ENCODE results near the gene LRP1B.
"Not testable (repeated sequence)": the region's sequence is repeated elsewhere in the genome, so short reads cannot be mapped to it uniquely, and the experiment has no call there.

Gene LRP1B

DNA sequence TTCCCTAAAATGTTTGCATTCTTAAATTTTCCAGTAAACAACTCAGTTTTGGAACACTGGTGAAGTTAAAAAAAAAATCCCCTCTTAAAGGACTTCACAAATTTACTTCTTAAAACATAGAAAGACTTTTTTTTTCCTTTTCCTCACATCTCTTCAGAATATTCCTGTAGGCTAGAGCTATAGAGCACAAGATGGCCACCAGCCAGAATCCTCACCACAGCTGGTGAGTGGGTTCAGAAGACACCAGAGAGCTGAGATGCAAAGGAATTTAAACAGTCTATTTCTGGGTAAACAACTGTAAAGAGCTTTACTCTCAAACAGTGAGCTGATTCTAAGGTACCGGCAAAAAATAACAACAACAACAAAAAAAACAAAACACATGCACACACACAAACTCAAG is 252.8 kb downstream of the LRP1B start:
- no peak for DNase-seq (ENCODE audit: low spot score)

- DNase-seq (ENCODE audit: low spot score) = no peak
These were observed 258.7 kb downstream of the LRP1B start for GRCh38 chr2:141871913-141872634.

GRCh38 chr2:141869572-141869971 is 261.2 kb downstream of the LRP1B start:
- DNase-seq (ENCODE audit: low spot score) = no peak

- no peak for DNase-seq (ENCODE audit: low spot score)
These were observed 266.9 kb downstream of the LRP1B start for GRCh38 chr2:141863964-141864363.

- DNase-seq (ENCODE audit: low spot score) = no peak
These were observed 274.4 kb downstream of the LRP1B start for GRCh38 chr2:141856215-141856919.

DNA sequence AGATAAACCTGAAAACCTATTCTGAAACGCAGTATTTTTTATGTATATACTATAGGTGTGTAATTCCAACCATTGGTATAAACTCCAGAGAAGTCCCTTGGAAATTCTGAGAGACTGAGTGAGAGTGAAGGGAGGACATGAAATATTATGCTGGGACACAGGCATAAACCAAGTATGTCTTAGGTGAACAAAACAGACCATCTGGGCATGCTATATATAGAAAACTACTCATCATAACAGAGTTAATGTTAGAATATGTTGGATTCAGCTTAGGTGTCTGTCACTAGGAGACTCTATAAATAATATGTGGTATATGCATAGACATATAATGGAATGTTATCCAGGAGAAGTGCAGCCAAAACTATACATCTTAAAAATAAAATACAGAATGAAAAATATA is 282.6 kb downstream of the LRP1B start:
- DNase-seq (ENCODE audit: low spot score) = no peak

DNA sequence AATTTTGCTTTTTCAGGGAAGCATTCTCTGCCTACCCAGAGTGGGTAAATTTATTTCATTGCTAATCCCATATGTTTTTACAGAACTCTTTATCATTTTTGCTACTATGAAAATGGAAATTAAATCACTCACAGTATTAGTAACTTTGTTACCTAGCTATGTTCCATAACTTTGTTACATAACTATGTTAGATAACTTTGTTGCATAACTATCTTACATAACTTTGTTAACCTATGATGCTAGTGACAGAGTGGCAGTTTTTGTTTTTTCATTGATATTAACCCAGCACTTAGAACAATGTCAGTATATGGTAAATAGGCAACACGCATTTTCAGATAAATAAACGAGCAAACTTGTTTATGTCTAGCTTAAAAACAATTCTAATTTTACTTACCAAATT is 286.6 kb downstream of the LRP1B start:
- no peak for DNase-seq (ENCODE audit: low spot score)

GRCh38 chr2:141835103-141835502 is 295.7 kb downstream of the LRP1B start:
- DNase-seq (ENCODE audit: low spot score) = no peak

DNA sequence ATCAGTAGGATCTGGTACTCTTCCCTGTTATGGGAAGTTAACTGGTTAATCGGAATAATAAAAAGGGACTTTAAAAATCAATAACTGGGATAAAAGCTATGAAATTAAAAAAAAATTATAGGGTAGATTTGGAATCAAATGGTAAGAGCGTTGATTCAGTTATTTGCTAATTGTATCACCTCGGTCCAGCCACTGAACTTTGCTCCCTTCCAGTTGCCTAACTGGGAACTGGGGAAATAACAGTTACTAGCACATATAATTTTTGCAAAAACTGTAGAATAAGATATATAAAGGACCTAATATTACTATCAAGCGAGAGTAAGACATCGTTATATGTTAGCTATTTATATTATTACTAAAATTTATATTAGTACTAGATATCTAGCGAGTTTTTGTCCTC is 302.1 kb downstream of the LRP1B start:
- no peak for DNase-seq (ENCODE audit: low spot score)

GRCh38 chr2:141824790-141825189 is 306.0 kb downstream of the LRP1B start:
- DNase-seq (ENCODE audit: low spot score) = no peak

GRCh38 chr2:141820893-141821292 is 309.9 kb downstream of the LRP1B start:
- no peak for DNase-seq (ENCODE audit: low spot score)

DNA sequence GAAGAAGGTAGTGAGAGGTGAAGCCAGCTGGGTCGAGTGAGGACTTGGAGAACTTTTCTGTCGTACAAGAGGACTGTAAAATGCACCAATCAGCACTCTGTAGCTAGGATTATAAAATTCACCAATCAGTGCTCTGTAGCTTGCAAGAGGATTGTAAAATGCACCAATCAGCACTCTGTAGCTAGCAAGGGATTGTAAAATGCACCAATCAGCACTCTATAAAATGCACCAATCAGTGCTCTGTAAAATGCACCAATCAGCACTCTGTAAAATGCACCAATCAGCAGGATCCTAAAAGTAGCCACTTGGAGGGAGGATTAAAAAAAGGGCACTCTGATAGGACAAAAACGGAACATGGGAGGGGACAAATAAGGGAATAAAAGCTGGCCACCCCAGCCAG is 315.5 kb downstream of the LRP1B start:
- DNase-seq (ENCODE audit: low spot score) = not testable (repeated sequence)

- no peak for DNase-seq (ENCODE audit: low spot score)
These were observed 316.7 kb downstream of the LRP1B start for GRCh38 chr2:141814150-141814549.

- DNase-seq (ENCODE audit: low spot score) = no peak
These were observed 320.7 kb downstream of the LRP1B start for GRCh38 chr2:141810148-141810547.

GRCh38 chr2:141806090-141806489 is 324.7 kb downstream of the LRP1B start:
- no peak for DNase-seq (ENCODE audit: low spot score)

DNA sequence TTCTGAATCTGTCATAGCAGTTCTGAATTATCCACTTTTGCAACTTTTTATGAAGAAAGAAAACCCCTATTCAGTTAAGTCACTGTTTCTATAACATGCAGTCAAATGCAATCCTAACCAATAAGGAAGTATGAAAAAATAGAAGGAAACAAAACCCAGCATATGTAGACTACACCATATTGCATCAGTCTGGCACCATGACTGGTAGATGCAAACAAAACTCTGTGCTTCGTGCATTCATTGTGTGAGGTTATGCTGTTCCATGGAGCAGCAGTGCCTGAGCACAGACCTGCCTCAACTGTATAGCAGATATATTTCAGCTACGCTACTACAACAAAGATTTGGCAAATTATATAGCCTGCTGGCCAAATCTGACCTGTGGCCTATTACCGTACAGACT is 325.5 kb downstream of the LRP1B start:
- no peak for DNase-seq (ENCODE audit: low spot score)

GRCh38 chr2:141796449-141796848 is 334.4 kb downstream of the LRP1B start:
- DNase-seq (ENCODE audit: low spot score) = no peak

DNA sequence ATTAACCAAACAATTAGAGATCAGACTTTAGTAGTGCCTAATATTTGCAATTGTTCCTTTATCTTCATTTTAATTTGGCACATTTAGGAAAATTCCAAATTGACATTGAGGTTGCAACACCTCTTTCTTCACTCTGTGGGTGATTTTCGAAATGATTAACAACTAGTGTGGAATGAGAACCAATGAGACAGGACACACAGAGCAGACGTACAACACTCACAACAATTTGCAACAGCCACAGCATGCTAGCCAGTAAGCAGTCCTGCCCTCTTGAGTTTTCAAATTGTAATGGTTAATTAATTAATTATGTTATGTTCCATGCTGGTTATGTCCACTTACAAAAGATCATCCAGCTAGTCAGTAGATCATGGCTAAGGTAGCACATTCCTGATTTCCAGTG is 339.3 kb downstream of the LRP1B start:
- no peak for DNase-seq (ENCODE audit: low spot score)

DNA sequence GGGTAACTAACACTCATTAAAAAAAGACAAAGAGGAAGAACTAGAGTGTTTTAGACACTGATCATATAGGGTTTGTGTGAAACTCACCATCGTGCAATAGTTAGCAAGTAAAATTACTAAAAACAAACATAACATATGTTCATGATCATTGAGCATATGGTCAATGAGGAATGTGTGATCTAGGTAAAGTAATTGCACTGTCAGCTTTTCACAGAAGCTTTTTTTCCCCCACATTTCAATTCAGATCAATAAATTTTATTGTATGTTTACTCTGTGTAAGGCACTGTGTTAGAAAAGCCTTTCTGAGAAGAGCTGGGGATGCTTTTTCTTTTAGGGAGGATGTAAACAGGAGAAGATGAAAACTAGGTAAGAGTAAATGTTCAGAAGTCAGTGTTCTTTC is 348.2 kb downstream of the LRP1B start:
- no peak for DNase-seq (ENCODE audit: low spot score)

GRCh38 chr2:141778315-141778835 is 352.4 kb downstream of the LRP1B start:
- DNase-seq (ENCODE audit: low spot score) = no peak

DNA sequence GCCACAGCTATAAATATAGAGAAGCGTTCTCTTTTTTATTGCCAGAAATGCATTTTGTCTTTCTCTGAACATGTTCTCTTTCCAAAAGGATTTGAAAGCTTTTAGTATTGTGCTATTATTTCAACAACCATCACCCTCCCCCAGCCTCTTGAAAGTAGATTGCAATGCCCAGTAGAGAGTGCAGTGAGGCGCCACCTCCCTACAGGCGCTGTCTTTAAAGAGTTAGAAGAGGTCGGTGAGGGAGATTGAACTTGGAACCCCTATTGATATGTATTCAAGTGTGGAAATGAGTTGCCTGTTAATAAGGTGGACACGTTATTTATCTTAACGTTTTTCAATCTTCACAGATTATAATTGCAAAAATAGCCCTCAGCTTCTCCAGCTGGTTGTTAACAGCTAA is 360.3 kb downstream of the LRP1B start:
- DNase-seq (ENCODE audit: low spot score) = no peak

DNA sequence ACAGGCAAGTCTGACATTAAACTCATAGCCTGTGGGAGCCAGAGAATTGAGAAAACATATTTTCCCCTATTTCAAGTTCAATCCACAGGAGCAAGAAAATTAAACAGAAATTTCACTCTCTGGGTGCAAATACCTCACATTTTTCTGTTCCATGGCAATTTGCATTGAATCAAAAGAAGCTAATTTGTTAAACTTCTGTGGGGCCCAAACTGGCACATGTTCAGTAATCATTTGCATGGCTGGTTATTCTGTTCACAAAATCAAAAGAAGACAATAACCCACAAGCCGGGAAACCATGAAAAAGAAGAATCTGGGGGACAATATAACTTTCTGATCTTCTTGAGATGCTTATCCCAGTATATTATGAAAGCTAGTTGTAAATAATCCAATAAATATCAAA is 363.1 kb downstream of the LRP1B start:
- DNase-seq (ENCODE audit: low spot score) = no peak

- no peak for DNase-seq (ENCODE audit: low spot score)
These were observed 363.8 kb downstream of the LRP1B start for GRCh38 chr2:141767051-141767450.

DNA sequence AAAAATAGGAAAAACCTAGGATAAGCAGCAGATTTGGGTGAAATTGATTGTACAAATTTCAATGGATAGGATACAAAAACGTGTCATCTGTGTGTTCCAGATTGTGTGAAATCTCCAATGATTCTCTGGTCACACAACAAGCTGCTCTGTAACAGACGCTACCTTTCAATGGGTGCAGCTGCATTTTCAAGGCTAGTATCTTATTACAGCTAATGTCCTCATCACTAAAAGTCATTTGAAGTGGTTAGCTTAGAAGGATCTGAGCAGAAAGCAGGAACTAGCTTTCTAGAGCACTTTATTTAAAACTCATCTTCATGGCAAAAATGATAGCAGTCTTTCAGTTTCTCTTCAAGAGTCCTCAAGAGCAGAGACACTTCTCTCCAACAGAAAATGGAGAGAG is 364.6 kb downstream of the LRP1B start:
- DNase-seq (ENCODE audit: low spot score) = no peak

All from HuH-7 (cell line).